ENCODE results near the gene PDIA4.
"Not testable (repeated sequence)": the region's sequence is repeated elsewhere in the genome, so short reads cannot be mapped to it uniquely, and the experiment has no call there.

Gene PDIA4

DNA sequence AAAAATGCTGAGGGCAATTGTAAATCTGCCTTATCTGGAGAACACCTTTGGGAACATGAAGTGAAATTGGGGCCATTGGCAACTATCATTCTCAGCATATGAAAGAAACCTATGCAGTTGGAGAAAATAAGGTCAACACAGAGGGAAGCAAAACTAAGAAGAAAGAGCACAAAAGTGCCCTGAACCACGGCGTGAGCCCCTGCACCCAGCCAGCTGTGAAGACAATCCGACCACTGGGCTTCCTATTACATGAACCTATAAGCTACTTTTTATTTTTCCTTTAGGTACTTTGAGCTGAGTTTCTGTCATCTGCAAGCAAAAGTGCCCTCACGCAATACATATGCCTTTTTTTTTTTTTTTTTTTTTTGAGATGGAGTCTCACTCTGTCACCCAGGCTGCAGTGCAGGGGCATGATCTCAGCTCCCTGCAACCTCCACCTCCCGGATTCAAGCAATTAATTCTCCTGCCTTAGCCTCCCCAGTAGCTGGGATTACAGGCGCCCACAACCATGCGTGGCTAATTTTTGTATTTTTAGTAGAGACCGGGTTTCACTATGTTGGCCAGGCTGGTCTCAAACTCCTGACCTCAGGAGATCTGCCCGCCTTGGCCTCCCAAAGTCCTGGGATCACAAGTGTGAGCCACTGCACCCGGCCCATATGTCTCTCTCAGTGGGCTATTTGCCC lies 34.1 kb upstream of the PDIA4 start:
- not testable (repeated sequence) for H3K4me1 ChIP-seq (ENCODE audit: control insufficient read depth, insufficient read depth, low read length); H3K9me3 ChIP-seq (ENCODE audit: control insufficient read depth, low read length); H3K27me3 ChIP-seq (ENCODE audit: control insufficient read depth, insufficient read depth, low read length); H3K4me3 ChIP-seq (ENCODE audit: low read length); H3K36me3 ChIP-seq (ENCODE audit: control insufficient read depth, insufficient read depth, low read length); H3K9ac ChIP-seq (ENCODE audit: low read length)

GRCh38 chr7:149060156-149060555 lies 31.9 kb upstream of the PDIA4 start:
- no peak overlapping the region for H3K9ac ChIP-seq (ENCODE audit: low read length)
- H3K9me3 ChIP-seq (ENCODE audit: control insufficient read depth, low read length), result no peaks in the 10 kb centered on the region
- H3K4me1 ChIP-seq (ENCODE audit: control insufficient read depth, insufficient read depth, low read length), result no peaks in the 10 kb centered on the region
- H3K4me3 ChIP-seq (ENCODE audit: low read length), result no peak overlapping the region
- H3K27me3 ChIP-seq (ENCODE audit: control insufficient read depth, insufficient read depth, low read length), result no peaks in the 10 kb centered on the region
- no peaks in the 10 kb centered on the region for H3K36me3 ChIP-seq (ENCODE audit: control insufficient read depth, insufficient read depth, low read length)

GRCh38 chr7:149053885-149054284 lies 25.6 kb upstream of the PDIA4 start:
- no peaks in the 10 kb centered on the region for H3K4me1 ChIP-seq (ENCODE audit: control insufficient read depth, insufficient read depth, low read length)
- H3K9me3 ChIP-seq (ENCODE audit: control insufficient read depth, low read length), result no peaks in the 10 kb centered on the region
- H3K36me3 ChIP-seq (ENCODE audit: control insufficient read depth, insufficient read depth, low read length), result no peaks in the 10 kb centered on the region
- H3K9ac ChIP-seq (ENCODE audit: low read length), result no peak overlapping the region
- H3K4me3 ChIP-seq (ENCODE audit: low read length), result no peak overlapping the region
- H3K27me3 ChIP-seq (ENCODE audit: control insufficient read depth, insufficient read depth, low read length), result no peaks in the 10 kb centered on the region

- Histone ChIP-seq H3K4me1 (ENCODE audit: control insufficient read depth, insufficient read depth, low read length) (no peaks in the 10 kb centered on the region), H3K9ac (ENCODE audit: low read length) (no peak overlapping the region), H3K4me3 (ENCODE audit: low read length) (no peak overlapping the region), H3K9me3 (ENCODE audit: control insufficient read depth, low read length) (no peaks in the 10 kb centered on the region), H3K27me3 (ENCODE audit: control insufficient read depth, insufficient read depth, low read length) (no peaks in the 10 kb centered on the region), H3K36me3 (ENCODE audit: control insufficient read depth, insufficient read depth, low read length) (no peaks in the 10 kb centered on the region)
These were observed 25.1 kb upstream of the PDIA4 start for GRCh38 chr7:149053384-149053783.

- Histone ChIP-seq H3K9ac (ENCODE audit: low read length) (no peak overlapping the region), H3K27me3 (ENCODE audit: control insufficient read depth, insufficient read depth, low read length) (no peaks in the 10 kb centered on the region), H3K4me3 (ENCODE audit: low read length) (no peak overlapping the region), H3K36me3 (ENCODE audit: control insufficient read depth, insufficient read depth, low read length) (no peaks in the 10 kb centered on the region), H3K4me1 (ENCODE audit: control insufficient read depth, insufficient read depth, low read length) (no peaks in the 10 kb centered on the region), H3K9me3 (ENCODE audit: control insufficient read depth, low read length) (no peaks in the 10 kb centered on the region)
These were observed 22.6 kb upstream of the PDIA4 start for GRCh38 chr7:149050941-149051340.

DNA sequence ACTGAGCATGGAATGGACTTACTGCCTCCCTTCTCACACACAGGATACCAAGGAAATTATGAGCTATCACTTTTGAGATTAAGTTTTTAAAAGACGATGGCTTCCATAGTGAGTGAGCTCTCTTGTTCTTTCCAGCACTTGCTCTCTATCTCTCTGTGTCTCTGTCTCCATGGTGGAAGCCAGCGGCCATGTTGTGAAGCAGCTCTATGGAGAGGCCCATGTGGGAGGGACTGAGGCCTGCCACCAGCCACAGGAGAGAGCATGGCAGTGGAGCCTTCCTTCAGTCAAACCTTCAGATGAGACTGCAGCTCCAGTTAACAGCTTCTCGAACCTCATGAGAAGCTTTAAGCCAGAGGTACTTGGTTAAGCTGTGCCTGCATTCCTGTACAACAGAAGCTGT lies 20.5 kb upstream of the PDIA4 start:
- H3K4me3 ChIP-seq (ENCODE audit: low read length), result no peak overlapping the region
- no peaks in the 10 kb centered on the region for H3K27me3 ChIP-seq (ENCODE audit: control insufficient read depth, insufficient read depth, low read length)
- H3K9ac ChIP-seq (ENCODE audit: low read length), result no peak overlapping the region
- no peaks in the 10 kb centered on the region for H3K4me1 ChIP-seq (ENCODE audit: control insufficient read depth, insufficient read depth, low read length)
- H3K9me3 ChIP-seq (ENCODE audit: control insufficient read depth, low read length), result no peaks in the 10 kb centered on the region
- no peaks in the 10 kb centered on the region for H3K36me3 ChIP-seq (ENCODE audit: control insufficient read depth, insufficient read depth, low read length)

DNA sequence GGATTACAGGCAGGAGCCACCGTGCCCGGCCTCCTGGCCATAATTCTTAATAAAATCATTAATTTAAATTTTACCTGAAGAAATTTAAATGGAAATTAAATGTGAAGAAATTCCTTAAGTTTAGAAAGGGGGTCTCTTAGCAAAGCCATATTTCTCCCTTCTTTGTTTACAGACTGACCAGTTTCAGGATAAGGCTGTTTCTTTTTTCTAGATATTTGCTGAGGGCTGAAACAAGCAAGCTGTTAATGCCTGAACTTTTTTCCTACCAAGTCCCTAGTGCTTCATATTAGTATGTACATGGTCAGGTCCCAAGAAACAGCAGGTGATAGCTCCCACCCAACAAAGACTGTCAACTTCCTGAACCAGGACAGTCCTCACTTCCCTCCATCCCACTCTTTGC lies 18.1 kb upstream of the PDIA4 start:
- Histone ChIP-seq H3K4me3 (ENCODE audit: low read length) (no peak overlapping the region), H3K9ac (ENCODE audit: low read length) (no peak overlapping the region)

DNA sequence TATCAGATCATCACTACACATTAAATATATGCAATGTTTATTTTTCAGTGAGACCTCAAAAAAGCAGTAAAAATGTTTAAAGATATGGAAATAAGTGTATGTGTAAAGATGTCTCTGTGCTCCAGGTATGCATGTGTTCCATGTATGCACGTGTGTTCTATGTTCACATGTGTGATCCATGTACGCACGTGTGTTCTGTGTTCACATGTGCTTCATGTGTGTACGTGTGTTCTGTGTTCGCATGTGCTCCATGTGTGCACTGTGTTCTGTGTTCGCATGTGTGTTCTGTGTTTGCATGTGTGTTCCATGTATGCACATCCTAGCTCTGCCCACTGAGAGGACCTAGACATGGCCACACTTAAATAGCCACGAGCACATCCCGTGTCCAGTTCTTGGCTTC lies 15.6 kb upstream of the PDIA4 start:
- H3K9me3 ChIP-seq (ENCODE audit: control insufficient read depth, low read length), result no peaks in the 10 kb centered on the region
- H3K4me3 ChIP-seq (ENCODE audit: low read length), result no peak overlapping the region
- no peak overlapping the region for H3K9ac ChIP-seq (ENCODE audit: low read length)
- no peaks in the 10 kb centered on the region for H3K4me1 ChIP-seq (ENCODE audit: control insufficient read depth, insufficient read depth, low read length)
- H3K36me3 ChIP-seq (ENCODE audit: control insufficient read depth, insufficient read depth, low read length), result no peaks in the 10 kb centered on the region
- no peaks in the 10 kb centered on the region for H3K27me3 ChIP-seq (ENCODE audit: control insufficient read depth, insufficient read depth, low read length)

More for the DNA sequence above, 18.1 kb upstream of the PDIA4 start:
- no peaks in the 10 kb centered on the region for H3K36me3 ChIP-seq (ENCODE audit: control insufficient read depth, insufficient read depth, low read length)
- H3K27me3 ChIP-seq (ENCODE audit: control insufficient read depth, insufficient read depth, low read length), result no peaks in the 10 kb centered on the region
- no peaks in the 10 kb centered on the region for H3K4me1 ChIP-seq (ENCODE audit: control insufficient read depth, insufficient read depth, low read length)
- no peaks in the 10 kb centered on the region for H3K9me3 ChIP-seq (ENCODE audit: control insufficient read depth, low read length)

- Histone ChIP-seq H3K9ac (ENCODE audit: low read length) (no peak overlapping the region), H3K4me3 (ENCODE audit: low read length) (no peak overlapping the region), H3K27me3 (ENCODE audit: control insufficient read depth, insufficient read depth, low read length) (no peaks in the 10 kb centered on the region), H3K9me3 (ENCODE audit: control insufficient read depth, low read length) (no peaks in the 10 kb centered on the region), H3K36me3 (ENCODE audit: control insufficient read depth, insufficient read depth, low read length) (no peaks in the 10 kb centered on the region), H3K4me1 (ENCODE audit: control insufficient read depth, insufficient read depth, low read length) (no peaks in the 10 kb centered on the region)
These were observed 13.0 kb upstream of the PDIA4 start for GRCh38 chr7:149041350-149041749.

GRCh38 chr7:149038641-149039040 lies 10.3 kb upstream of the PDIA4 start:
- H3K27me3 ChIP-seq (ENCODE audit: control insufficient read depth, insufficient read depth, low read length); H3K36me3 ChIP-seq (ENCODE audit: control insufficient read depth, insufficient read depth, low read length); H3K4me1 ChIP-seq (ENCODE audit: control insufficient read depth, insufficient read depth, low read length); H3K9ac ChIP-seq (ENCODE audit: low read length); H3K9me3 ChIP-seq (ENCODE audit: control insufficient read depth, low read length); H3K4me3 ChIP-seq (ENCODE audit: low read length): not testable (repeated sequence)

DNA sequence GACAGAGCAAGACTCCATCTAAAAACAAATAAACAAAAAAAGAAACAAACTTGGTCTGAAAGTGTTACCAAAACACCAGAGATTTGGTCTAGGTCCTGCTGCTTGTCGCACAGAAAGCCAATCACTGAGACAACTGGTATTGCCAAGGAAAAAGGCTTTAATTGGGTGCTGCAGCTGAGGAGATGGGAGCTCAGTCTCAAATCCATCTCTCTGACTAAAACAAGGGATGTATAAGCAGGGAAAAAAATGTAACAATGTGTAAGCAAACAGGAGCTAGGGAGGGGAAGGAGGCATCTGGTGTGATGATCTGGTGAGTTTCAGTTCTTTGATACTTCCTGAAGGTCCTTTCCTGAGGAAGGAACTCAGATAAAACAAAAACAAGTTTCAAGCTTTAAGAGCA lies 8.4 kb upstream of the PDIA4 start:
- H3K4me1 ChIP-seq (ENCODE audit: control insufficient read depth, insufficient read depth, low read length), result no peaks in the 10 kb centered on the region
- no peaks in the 10 kb centered on the region for H3K36me3 ChIP-seq (ENCODE audit: control insufficient read depth, insufficient read depth, low read length)
- no peak overlapping the region for H3K4me3 ChIP-seq (ENCODE audit: low read length)
- H3K9ac ChIP-seq (ENCODE audit: low read length), result no peak overlapping the region
- H3K9me3 ChIP-seq (ENCODE audit: control insufficient read depth, low read length), result no peaks in the 10 kb centered on the region
- no peaks in the 10 kb centered on the region for H3K27me3 ChIP-seq (ENCODE audit: control insufficient read depth, insufficient read depth, low read length)

DNA sequence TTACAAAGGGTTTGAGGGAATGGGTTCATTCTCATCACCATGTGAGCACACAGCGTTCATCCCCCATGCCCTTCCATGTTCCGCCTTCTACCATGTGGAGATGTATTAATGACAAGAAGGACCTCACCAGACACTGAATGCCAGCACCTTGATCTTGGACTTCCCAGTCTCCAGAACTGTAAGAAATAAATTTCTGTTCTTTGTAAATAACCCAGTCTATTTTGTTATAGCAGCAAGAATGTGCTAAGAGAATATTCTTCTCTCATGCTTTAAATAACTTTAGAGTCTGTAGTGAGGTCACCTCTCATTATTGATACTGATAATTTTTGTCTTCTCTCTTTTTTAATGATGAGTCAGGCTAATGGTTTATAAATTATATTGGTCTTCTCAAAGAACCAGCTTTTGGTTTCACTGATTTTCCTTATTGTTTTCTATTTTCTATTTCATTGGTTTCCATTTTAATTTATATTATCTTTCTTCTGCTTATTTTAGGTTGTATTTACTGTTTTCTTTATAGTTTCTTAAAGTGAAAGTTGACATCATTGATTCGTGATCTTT lies 3.1 kb upstream of the PDIA4 start:
- Histone ChIP-seq H3K27me3 (ENCODE audit: control insufficient read depth, insufficient read depth, low read length) (no peaks in the 10 kb centered on the region), H3K9ac (ENCODE audit: low read length) (no peak overlapping the region)

GRCh38 chr7:149030439-149030838 lies 2.1 kb upstream of the PDIA4 start:
- not testable (repeated sequence) for H3K4me3 ChIP-seq (ENCODE audit: low read length); H3K9me3 ChIP-seq (ENCODE audit: control insufficient read depth, low read length); H3K9ac ChIP-seq (ENCODE audit: low read length); H3K36me3 ChIP-seq (ENCODE audit: control insufficient read depth, insufficient read depth, low read length); H3K27me3 ChIP-seq (ENCODE audit: control insufficient read depth, insufficient read depth, low read length)
- peaks cover 11% of the 10 kb centered on the region for H3K4me1 ChIP-seq (ENCODE audit: control insufficient read depth, insufficient read depth, low read length)

More for the DNA sequence above, 3.1 kb upstream of the PDIA4 start:
- Histone ChIP-seq H3K4me3 (ENCODE audit: low read length) (no peak overlapping the region), H3K36me3 (ENCODE audit: control insufficient read depth, insufficient read depth, low read length) (no peaks in the 10 kb centered on the region), H3K4me1 (ENCODE audit: control insufficient read depth, insufficient read depth, low read length) (peaks cover 5% of the 10 kb centered on the region), H3K9me3 (ENCODE audit: control insufficient read depth, low read length) (no peaks in the 10 kb centered on the region)

All from mucosa of stomach (tissue), 1 donor.